ENCODE data around the gene ATP1B3.

The ATP1B3 gene

GRCh38 chr3:141865101-141865500 is 11.3 kb upstream of the ATP1B3 start:
- H3K4me3 ChIP-seq (replicated peaks; ENCODE audit: low read depth, low read length) = no peak overlapping the region
- no peak for DNase-seq (ENCODE audit: extremely low read depth, low read depth)
- no peak for TF ChIP-seq CTCF (IDR thresholded peaks at IDR 0.05; ENCODE audit: low read depth, low read length, missing control alignments)

GRCh38 chr3:141870091-141870687 is 6.3 kb upstream of the ATP1B3 start:
- TF ChIP-seq CTCF (IDR thresholded peaks at IDR 0.05; ENCODE audit: low read depth, low read length, missing control alignments) = no peak
- no peak overlapping the region for H3K4me3 ChIP-seq (replicated peaks; ENCODE audit: low read depth, low read length)
- DNase-seq (ENCODE audit: extremely low read depth, low read depth) = no peak

GRCh38 chr3:141875374-141875892 is 1.0 kb upstream of the ATP1B3 start:
- peak overlapping the region; percentile 83 for H3K4me3 ChIP-seq (replicated peaks; ENCODE audit: low read depth, low read length)
- peak; percentile 84 for TF ChIP-seq CTCF (IDR thresholded peaks at IDR 0.05; ENCODE audit: low read depth, low read length, missing control alignments)
- peak; percentile 37 for DNase-seq (ENCODE audit: extremely low read depth, low read depth)

- DNase-seq (ENCODE audit: extremely low read depth, low read depth) = peak; percentile 15
- H3K4me3 ChIP-seq (replicated peaks; ENCODE audit: low read depth, low read length) = peak overlapping the region; percentile 83
- no peak for TF ChIP-seq CTCF (IDR thresholded peaks at IDR 0.05; ENCODE audit: low read depth, low read length, missing control alignments)
These were observed 506 bp upstream of the ATP1B3 start for GRCh38 chr3:141875893-141876380.

GRCh38 chr3:141876891-141877621 is 613 bp downstream of the ATP1B3 start:
- no peak for DNase-seq (ENCODE audit: extremely low read depth, low read depth)
- peak overlapping the region; percentile 83 for H3K4me3 ChIP-seq (replicated peaks; ENCODE audit: low read depth, low read length)
- no peak for TF ChIP-seq CTCF (IDR thresholded peaks at IDR 0.05; ENCODE audit: low read depth, low read length, missing control alignments)

GRCh38 chr3:141877911-141878310 is 1.5 kb downstream of the ATP1B3 start:
- no peak for DNase-seq (ENCODE audit: extremely low read depth, low read depth)
- H3K4me3 ChIP-seq (replicated peaks; ENCODE audit: low read depth, low read length) = peak overlapping the region; percentile 83
- no peak for TF ChIP-seq CTCF (IDR thresholded peaks at IDR 0.05; ENCODE audit: low read depth, low read length, missing control alignments)
